ENCODE results near the gene RIT1.

The RIT1 gene

DNA sequence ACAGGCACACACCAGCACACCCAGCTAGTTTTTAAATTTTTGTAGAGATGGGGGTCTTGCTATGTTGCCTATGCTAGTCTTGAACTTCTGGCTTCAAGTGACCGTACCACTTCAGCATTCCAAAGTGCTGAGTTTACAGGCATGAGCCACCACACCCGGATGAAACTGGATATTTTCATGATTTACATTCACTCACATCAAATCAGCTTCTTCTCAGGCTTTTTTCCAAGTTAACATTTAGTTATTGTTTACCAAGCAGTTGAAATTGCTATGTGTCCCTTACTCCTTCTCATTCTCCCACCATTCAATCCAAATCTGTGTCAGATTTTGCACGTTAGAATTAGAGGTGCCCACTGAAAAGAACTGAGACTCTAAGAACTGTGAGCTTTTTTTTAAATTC, 18.4 kb downstream of the RIT1 start:
- DNase-seq (ENCODE audit: low spot score) = no peak

GRCh38 chr1:155890251-155890650, 20.9 kb downstream of the RIT1 start:
- no peak for DNase-seq (ENCODE audit: low spot score)

GRCh38 chr1:155889566-155889965, 21.6 kb downstream of the RIT1 start:
- no peak for DNase-seq (ENCODE audit: low spot score)

- no peak for DNase-seq (ENCODE audit: low spot score)
Observed at GRCh38 chr1:155888481-155888880, 22.7 kb downstream of the RIT1 start.

DNA sequence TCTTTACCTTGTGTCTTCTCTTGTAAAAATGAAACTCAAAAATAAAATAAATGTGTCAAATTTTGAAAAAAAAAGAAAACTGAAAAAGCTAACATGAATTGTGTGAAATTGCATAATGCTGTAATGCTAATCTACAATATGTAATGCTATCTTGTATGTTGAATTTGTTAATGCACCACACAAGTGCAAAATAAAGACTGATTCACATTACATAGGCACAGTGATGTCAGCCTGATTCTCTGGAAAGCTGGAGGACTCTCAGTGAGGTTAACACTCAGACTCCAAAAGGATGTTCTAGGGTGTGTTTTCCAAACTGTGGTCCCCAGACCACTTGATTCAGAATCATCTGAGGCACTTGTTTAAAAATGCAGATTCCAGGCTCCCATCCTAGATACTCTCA, 26.2 kb downstream of the RIT1 start:
- no peak for DNase-seq (ENCODE audit: low spot score)

DNA sequence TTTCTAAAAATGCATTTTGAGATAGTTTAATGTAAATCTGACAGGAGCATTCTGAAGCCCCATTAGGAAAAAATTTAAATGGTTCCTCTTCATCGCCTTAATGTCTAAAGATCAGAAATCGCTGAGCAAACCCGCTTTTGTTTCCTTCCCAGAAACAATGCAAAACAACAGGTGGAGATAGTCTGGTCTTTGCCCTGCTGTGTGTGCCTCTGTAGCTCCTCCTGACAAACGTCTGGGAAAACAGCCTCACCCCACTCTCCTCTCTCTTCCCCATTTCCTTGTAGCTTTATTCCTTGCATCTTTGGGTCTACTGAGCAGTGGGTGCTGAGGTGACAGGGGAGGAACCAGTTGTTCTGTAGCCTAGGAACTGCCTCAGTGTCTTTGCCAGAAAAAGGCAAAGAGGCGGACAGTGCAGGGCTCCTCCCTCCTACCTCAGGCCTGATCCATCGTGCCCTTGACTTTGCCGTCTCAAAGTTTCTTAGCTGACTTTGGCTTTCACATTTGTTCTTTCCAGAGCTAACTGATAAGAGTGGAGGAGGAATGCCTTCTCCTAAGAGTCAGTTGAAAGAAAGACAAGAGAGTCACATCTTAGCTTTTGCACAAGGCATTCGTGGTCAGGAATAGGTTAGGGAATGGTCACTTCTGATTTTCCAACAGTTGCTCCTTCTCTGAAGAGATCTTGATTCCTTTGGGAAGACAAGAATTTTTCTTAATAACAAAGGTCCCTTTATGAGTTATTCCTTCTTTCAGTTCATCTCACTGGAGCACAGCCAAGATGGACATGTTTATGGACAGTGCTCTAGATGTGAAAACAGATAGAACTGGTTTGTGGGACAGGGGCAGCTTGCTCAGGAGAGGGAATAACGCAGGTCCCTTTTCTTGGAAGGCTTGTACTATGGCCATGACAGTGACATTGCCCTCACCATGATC, 26.9 kb downstream of the RIT1 start:
- DNase-seq (ENCODE audit: low spot score) = no peak

DNA sequence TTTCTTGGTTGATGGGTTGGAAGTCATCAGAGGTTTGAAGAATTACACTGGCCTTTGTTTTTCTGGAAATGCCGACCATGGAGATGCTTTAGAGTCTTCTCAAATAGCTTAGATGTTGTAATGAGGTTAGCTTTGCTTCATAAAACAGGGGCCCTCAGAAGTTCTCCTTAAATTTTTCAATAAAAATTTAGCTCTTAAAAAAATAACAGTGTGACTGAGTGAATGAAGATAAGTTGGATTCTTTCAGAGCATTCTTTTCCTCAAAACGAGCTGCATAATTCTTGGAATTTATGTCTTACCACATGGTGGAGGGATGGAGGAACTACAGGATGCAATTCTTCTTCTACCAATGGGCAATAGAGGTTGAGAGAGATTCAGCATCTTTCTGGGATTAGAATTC, 28.4 kb downstream of the RIT1 start:
- DNase-seq (ENCODE audit: low spot score) = no peak

DNA sequence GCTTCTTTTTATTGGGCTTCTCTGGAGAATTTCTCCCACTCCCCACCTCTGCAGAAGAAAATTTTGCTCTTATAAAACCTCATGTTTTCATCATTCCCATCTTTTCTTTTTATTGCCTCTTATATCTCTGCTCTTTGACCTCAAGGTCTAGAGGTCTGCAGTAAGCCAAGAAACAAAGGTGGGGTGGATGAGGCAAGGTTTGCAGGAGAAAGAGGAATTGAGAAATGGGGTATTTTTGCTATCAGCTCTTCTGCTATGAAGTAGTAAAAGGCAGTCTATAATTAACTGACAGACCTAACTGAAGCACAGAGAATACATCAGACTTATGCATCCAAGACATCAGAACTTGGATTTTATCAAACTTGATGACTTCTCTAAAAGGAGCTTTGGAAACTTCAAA, 28.9 kb downstream of the RIT1 start:
- no peak for DNase-seq (ENCODE audit: low spot score)

DNA sequence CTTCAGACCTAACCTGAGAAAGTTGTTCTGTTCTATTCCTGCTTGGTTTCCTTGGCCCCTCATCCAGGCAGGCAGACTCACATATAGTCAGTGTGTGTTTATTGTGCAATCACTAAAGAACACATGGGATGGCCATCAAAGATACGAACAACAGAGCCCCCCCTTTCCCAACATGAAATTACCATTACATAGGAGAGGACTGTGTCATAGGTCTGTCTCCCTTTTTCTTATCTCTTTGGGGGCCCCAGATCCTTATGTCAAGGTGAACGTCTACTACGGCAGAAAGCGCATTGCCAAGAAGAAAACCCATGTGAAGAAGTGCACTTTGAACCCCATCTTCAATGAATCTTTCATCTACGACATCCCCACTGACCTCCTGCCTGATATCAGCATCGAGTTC, 30.2 kb downstream of the RIT1 start:
- no peak for DNase-seq (ENCODE audit: low spot score)

GRCh38 chr1:155880251-155880650, 30.9 kb downstream of the RIT1 start:
- no peak for DNase-seq (ENCODE audit: low spot score)

- DNase-seq (ENCODE audit: low spot score) = no peak
Observed at GRCh38 chr1:155877945-155878344, 33.2 kb downstream of the RIT1 start.

DNA sequence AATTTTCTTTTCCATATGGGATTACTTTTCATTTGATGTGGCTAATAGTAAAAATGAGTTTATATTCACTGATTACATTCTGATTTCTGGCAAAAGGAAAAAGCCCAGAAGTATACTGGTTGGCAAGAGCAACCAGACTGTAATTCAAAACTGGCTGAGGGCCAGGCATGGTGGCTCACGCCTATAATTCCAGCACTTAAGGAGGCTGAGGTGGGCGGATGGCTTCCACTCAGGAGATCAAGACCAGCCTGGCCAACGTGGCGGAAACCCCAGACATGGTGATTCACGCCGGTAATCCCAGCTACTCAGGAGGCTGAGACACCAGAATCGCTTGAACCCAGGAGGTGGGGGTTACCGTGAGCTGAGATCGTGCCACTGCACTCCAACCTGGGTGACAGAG, 37.3 kb downstream of the RIT1 start:
- no peak for DNase-seq (ENCODE audit: low spot score)

GRCh38 chr1:155872527-155872926, 38.6 kb downstream of the RIT1 start:
- no peak for DNase-seq (ENCODE audit: low spot score)

- no peak for DNase-seq (ENCODE audit: low spot score)
Observed at GRCh38 chr1:155871390-155871789, 39.8 kb downstream of the RIT1 start.

- no peak for DNase-seq (ENCODE audit: low spot score)
Observed at GRCh38 chr1:155867766-155868165, 43.4 kb downstream of the RIT1 start.

DNA sequence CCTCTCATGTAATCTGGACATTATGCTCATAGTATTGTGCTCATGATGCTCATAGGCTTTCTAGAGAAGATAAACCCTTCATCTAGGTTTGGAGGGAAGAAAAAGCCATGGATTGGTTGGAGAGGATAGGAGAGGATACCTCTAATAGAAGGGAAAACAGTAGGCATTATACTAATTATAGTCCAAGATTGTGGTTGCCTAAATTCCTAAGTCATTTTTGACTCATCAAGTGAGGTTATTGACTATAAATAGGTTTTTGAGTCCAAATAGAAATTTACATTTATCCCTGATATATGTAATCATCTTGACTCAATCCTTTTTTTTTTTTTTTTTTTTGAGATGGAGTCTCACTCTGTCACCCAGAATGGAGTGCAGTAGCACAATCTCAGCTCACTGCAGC, 46.8 kb downstream of the RIT1 start:
- DNase-seq (ENCODE audit: low spot score) = no peak

DNA sequence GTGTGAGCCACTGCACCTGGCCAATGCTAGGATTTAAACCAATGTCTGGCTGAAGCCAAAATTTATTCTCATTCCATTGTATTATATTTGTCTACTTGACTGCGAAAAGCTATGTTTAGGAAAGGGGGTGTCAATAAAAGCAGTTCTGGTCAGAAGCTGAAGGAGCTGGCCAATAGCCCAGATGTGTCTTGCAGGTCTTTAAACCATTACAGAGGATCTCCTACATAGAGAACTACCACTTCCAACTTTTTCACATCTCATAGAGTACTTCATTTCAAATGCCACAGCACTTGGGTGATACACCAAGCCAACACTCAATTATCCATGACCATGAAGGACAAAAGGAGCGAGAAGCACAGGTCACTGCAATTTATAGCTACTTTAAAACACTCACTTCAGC, 49.3 kb downstream of the RIT1 start:
- no peak for DNase-seq (ENCODE audit: low spot score)

- DNase-seq (ENCODE audit: low spot score) = no peak
Observed at GRCh38 chr1:155860970-155861510, 50.1 kb downstream of the RIT1 start.

GRCh38 chr1:155859881-155860871, 51.0 kb downstream of the RIT1 start:
- no peak for DNase-seq (ENCODE audit: low spot score)

DNA sequence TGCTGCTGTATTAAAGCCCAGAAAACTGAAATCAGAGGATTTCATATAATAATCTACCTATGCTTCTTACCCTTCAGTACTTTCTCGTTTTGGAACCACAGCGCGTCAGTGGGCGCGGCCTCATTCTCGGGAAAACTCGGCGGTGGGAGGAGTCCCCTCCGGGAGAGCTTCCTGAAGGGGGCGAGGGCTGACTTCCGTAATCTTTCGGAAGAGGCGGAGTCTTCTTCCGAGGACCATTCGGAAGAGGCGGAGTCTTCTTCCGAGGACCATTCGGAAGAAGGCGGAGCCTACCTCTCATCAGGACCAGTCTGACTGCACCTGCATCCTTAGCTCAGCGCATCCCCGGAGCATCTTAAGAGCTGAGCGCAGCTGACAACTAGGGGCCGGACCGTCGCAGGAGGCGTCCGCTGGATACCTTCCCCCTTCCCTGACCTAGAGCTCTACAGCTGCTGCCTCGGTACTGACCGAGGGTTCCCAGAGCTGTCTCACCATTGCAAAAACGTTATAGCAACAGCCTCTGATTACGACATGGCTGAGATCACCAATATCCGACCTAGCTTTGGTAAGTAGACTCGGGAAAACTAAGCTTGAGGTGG, 51.8 kb downstream of the RIT1 start, which contains the start of gene SYT11:
TSS of gene SYT11 (plus strand) at position 334 of the 596 bp plus-strand sequence. CDS start at position 529, 195 bp downstream.
- peak; percentile 99 for DNase-seq (ENCODE audit: low spot score)

DNA sequence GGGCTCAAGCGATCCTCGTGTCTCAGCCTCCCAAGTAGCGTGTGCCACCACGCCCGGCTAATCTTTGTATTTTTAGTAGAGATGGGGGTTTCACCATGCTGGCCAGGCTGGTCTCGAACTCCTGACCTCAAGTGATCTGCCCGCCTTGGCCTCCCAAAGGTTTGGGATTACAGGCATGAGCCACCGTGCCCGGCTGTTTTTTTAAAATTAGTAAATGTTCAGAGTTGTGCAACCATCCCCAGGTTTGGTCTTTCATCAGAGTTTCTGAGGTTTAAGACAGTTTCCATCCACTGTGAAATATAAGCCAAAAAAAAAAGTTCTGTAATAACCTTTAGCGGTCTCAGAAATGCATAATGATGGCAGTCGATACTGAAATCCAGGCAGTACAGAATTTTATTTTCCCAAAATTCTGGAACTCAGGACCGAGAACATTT, 52.3 kb downstream of the RIT1 start:
- DNase-seq (ENCODE audit: low spot score) = no peak

Measured in hematopoietic multipotent progenitor cell treated with erythropoietin and hydrocortisone succinate and interleukin-3 and kit ligand, for 15 days (in vitro differentiated cells).